VCaP (cell line): ENCODE results near the gene ARHGEF17.

ENCODE experiments used
- H3K27ac ChIP-seq: fragments of 450-650 bp; 2 replicates; pipeline ENCODE4 v1.5.1; 2017
- CTCF ChIP-seq: fragments of 450-650 bp; conservative IDR thresholded peaks from 2 replicates; pipeline ENCODE4 v1.5.1; 2017; ENCODE audit warnings: mild to moderate bottlenecking, moderate library complexity

Gene ARHGEF17

GRCh38 chr11:73409431-73409830 is 101.4 kb downstream of the ARHGEF17 start:
- no peak overlapping the region for H3K27ac ChIP-seq
- no peak for TF ChIP-seq CTCF

GRCh38 chr11:73410627-73411026 is 102.6 kb downstream of the ARHGEF17 start:
- no peak for TF ChIP-seq CTCF
- H3K27ac ChIP-seq: no peak overlapping the region

- H3K27ac ChIP-seq: no peak overlapping the region
- TF ChIP-seq CTCF: no peak
Measured at GRCh38 chr11:73411031-73411430, 103.0 kb downstream of the ARHGEF17 start.

GRCh38 chr11:73412308-73412707 is 104.2 kb downstream of the ARHGEF17 start:
- H3K27ac ChIP-seq: no peak overlapping the region
- TF ChIP-seq CTCF: no peak

GRCh38 chr11:73413256-73413655 is 105.2 kb downstream of the ARHGEF17 start:
- no peak overlapping the region for H3K27ac ChIP-seq
- TF ChIP-seq CTCF: no peak

GRCh38 chr11:73414977-73415651 is 107.0 kb downstream of the ARHGEF17 start:
- no peak for TF ChIP-seq CTCF

GRCh38 chr11:73415854-73416615 is 108.0 kb downstream of the ARHGEF17 start:
- no peak for TF ChIP-seq CTCF
- H3K27ac ChIP-seq: no peak overlapping the region

More at GRCh38 chr11:73414977-73415651, 107.0 kb downstream of the ARHGEF17 start:
- no peak overlapping the region for H3K27ac ChIP-seq
